CD4-positive, alpha-beta T cell (primary cell): ENCODE results near the gene ARID1B. TPM values are rescaled to one million over a fixed set of nuclear protein-coding genes. Genes with fewer than 3 reads are reported as not detected.

Experiments
- ATAC-seq: fragments of 200-7000 bp; cut with Tn5 transposase; one replicate; pipeline ENCODE4 v1.10.0; 2022; ENCODE audit warnings: mild to moderate bottlenecking; ENCODE audit not compliant: poor library complexity
- CTCF ChIA-PET: fragments of 350-600 bp; sonication (Branson Sonifier 250); formaldehyde crosslinking; loops from one replicate; lab custom pipeline; 2021; ENCODE audit warnings: antibody characterized with exemption, inconsistent platforms; lab: Charles Lee
- POLR2A ChIA-PET: fragments of 350-600 bp; sonication (Branson Sonifier 250); formaldehyde crosslinking; loops from one replicate; lab custom pipeline; 2021; ENCODE audit warnings: antibody characterized with exemption, inconsistent platforms; lab: Charles Lee
- DNase-seq, 14 experiments: peaks; one replicate each; pipeline ENCODE4 v3.0.0-alpha.2; 2013 to 2020; ENCODE audit warnings: mixed read lengths in 2 of 14
- H3K27ac ChIP-seq, 2 donors: one replicate each; pipeline versions ENCODE4 v1.5.1 to v1.7.0; 2013; ENCODE audit warnings: low read length in 2 of 2, low read depth in 1 of 2, mild to moderate bottlenecking in 1 of 2
- H3K27me3 ChIP-seq, 2 experiments: 1 replicate in 1 of 2; 2 replicates in 1 of 2; pipeline versions ENCODE4 v1.6.1 to v1.7.0; 2013; ENCODE audit warnings: low read length in 2 of 2, control low read depth in 1 of 2, mild to moderate bottlenecking in 1 of 2, moderate library complexity in 1 of 2; ENCODE audit not compliant: insufficient read depth in 2 of 2, control insufficient read depth in 1 of 2
- H3K36me3 ChIP-seq: one replicate; pipeline ENCODE4 v1.6.1; 2013; ENCODE audit warnings: low read length, control low read depth; ENCODE audit not compliant: insufficient read depth
- H3K4me1 ChIP-seq: one replicate; pipeline ENCODE4 v1.6.1; 2013; ENCODE audit warnings: low read length, control low read depth; ENCODE audit not compliant: insufficient read depth
- H3K4me3 ChIP-seq: one replicate; pipeline ENCODE4 v1.5.1; 2013; ENCODE audit warnings: mild to moderate bottlenecking, low read length, moderate library complexity
- H3K9me3 ChIP-seq, 2 experiments: 1 replicate in 1 of 2; 2 replicates in 1 of 2; pipeline versions ENCODE4 v1.6.1 to v1.7.0; 2013; ENCODE audit warnings: low read length in 2 of 2, mild to moderate bottlenecking in 2 of 2, control low read depth in 1 of 2, moderate library complexity in 1 of 2; ENCODE audit not compliant: control insufficient read depth in 1 of 2, insufficient read depth in 1 of 2
- H3K27ac Mint-ChIP-seq: one replicate; pipeline ENCODE4 v1.8.0; 2020; ENCODE audit warnings: mixed read lengths
- H3K27me3 Mint-ChIP-seq: one replicate; pipeline ENCODE4 v1.8.0; 2021; ENCODE audit warnings: mixed read lengths
- H3K36me3 Mint-ChIP-seq: one replicate; pipeline ENCODE4 v1.8.0; 2021; ENCODE audit warnings: low read depth, mixed read lengths
- H3K4me1 Mint-ChIP-seq: one replicate; pipeline ENCODE4 v1.8.0; 2021; ENCODE audit warnings: low read depth, mixed read lengths
- H3K4me3 Mint-ChIP-seq: one replicate; pipeline ENCODE4 v1.8.0; 2020; ENCODE audit warnings: mild to moderate bottlenecking, mixed read lengths
- H3K9me3 Mint-ChIP-seq: one replicate; pipeline ENCODE4 v1.8.0; 2020; ENCODE audit warnings: mixed read lengths
- intact Hi-C, 2 experiments: fragments of 100-400 bp; cut with DNase I in 1 of 2; cut with micrococcal nuclease in 1 of 2; formaldehyde crosslinking; loops; one replicate each; pipeline versions ENCODE4 v1.15.1 to v1.9.0; 2023 to 2025; cut with DNase I, micrococcal nuclease
- total RNA-seq, 174 experiments: library from RNA in 2 of 174; stranded (reverse) in 2 of 174; gene quantifications; one replicate each; pipeline ENCODE4 v1.2.3 and lab custom pipeline; 2021 to 2026
- TF ChIP-seq, protein P1 (sequence below): fragments of 200-600 bp; IDR thresholded peaks from one replicate; pipeline ENCODE4 v1.8.0; 2022; ENCODE audit warnings: antibody characterized with exemption, mild to moderate bottlenecking

The ARID1B gene
- total RNA-seq, 2 experiments from 2014 or later = 120 to 125 TPM

DNA sequence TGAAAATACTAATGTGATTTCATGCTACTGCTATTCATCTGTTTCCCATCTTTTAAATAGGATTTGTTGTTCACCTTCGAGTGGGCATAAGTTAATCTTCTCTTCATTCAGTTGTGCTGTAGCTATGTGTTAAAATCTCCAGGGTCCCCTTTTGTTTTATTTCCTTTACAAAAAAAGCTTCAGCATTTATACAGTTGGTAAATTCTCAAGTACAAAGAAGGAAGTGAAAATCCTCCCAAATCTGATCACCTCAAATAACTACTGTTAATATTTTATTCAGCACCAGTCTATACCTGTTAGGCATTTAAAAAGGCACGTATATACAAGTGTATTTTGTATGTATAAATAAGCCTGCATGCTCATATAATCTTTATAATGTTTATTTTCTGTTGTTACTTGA is 294.9 kb downstream of the ARID1B start:
- Mint-ChIP-seq H3K4me1 (peaks cover 72% of the 10 kb centered on the region), H3K27ac (no peak overlapping the region), H3K27me3 (no peaks in the 10 kb centered on the region), H3K36me3 (peaks cover 26% of the 10 kb centered on the region), H3K4me3 (no peak overlapping the region), H3K9me3 (no peaks in the 10 kb centered on the region)
- intact Hi-C loops = loop anchor here in 1 of 2 experiments (5.0 kb wide), 1 partner anchor 40 kb away; no protein-coding TSS in a partner anchor
- DNase-seq (no peak), ATAC-seq (no peak)
- CTCF ChIA-PET = no interaction called here
- TF ChIP-seq, protein P1, sequence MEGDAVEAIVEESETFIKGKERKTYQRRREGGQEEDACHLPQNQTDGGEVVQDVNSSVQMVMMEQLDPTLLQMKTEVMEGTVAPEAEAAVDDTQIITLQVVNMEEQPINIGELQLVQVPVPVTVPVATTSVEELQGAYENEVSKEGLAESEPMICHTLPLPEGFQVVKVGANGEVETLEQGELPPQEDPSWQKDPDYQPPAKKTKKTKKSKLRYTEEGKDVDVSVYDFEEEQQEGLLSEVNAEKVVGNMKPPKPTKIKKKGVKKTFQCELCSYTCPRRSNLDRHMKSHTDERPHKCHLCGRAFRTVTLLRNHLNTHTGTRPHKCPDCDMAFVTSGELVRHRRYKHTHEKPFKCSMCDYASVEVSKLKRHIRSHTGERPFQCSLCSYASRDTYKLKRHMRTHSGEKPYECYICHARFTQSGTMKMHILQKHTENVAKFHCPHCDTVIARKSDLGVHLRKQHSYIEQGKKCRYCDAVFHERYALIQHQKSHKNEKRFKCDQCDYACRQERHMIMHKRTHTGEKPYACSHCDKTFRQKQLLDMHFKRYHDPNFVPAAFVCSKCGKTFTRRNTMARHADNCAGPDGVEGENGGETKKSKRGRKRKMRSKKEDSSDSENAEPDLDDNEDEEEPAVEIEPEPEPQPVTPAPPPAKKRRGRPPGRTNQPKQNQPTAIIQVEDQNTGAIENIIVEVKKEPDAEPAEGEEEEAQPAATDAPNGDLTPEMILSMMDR = no peak
- H3K9me3 ChIP-seq = no peaks in the 10 kb centered on the region
- no peaks in the 10 kb centered on the region for H3K36me3 ChIP-seq
- POLR2A ChIA-PET = no interaction called here
- no peak overlapping the region for H3K4me3 ChIP-seq
- peaks cover 12% of the 10 kb centered on the region for H3K4me1 ChIP-seq
- H3K27me3 ChIP-seq = no peaks in the 10 kb centered on the region
- no peak overlapping the region for H3K27ac ChIP-seq

DNA sequence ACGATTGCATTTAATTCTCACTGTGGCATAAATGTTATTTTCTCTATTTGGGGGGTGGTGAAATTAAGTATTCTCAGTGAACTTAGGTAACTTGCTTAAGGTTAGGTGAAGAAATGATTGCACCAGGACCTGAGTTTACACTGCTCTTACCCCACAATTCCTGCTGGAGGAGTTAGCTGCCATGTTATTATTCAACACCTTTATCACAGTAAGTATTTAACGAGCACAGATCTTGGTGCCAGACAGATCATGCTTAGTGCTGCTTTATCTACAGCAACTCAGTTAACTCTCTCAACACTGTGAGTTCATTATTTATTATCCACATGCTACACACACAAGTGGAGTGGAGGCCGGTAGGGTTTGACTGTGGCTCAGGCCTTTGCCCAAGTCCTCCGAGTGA is 296.4 kb downstream of the ARID1B start:
- Histone ChIP-seq H3K36me3 (no peaks in the 10 kb centered on the region), H3K27ac (no peak overlapping the region), H3K9me3 (no peaks in the 10 kb centered on the region), H3K4me1 (peaks cover 5% of the 10 kb centered on the region), H3K27me3 (no peaks in the 10 kb centered on the region), H3K4me3 (no peak overlapping the region)
- ATAC-seq (no peak), DNase-seq (no peak)
- no peak overlapping the region for H3K4me3 Mint-ChIP-seq
- ChIA-PET CTCF (interaction anchor here (1.2 kb wide), 1 partner anchor 13 kb away, joined by 3 read pairs; no protein-coding TSS in a partner anchor), POLR2A (no interaction called here)
- TF ChIP-seq, protein P1 = no peak
- H3K27me3 Mint-ChIP-seq = no peaks in the 10 kb centered on the region
- H3K27ac Mint-ChIP-seq = no peak overlapping the region
- intact Hi-C loops = loop anchor here in 1 of 2 experiments (5.0 kb wide), 1 partner anchor 41 kb away; no protein-coding TSS in a partner anchor
- H3K4me1 Mint-ChIP-seq = peaks cover 71% of the 10 kb centered on the region
- H3K36me3 Mint-ChIP-seq = peaks cover 26% of the 10 kb centered on the region
- H3K9me3 Mint-ChIP-seq = no peaks in the 10 kb centered on the region

DNA sequence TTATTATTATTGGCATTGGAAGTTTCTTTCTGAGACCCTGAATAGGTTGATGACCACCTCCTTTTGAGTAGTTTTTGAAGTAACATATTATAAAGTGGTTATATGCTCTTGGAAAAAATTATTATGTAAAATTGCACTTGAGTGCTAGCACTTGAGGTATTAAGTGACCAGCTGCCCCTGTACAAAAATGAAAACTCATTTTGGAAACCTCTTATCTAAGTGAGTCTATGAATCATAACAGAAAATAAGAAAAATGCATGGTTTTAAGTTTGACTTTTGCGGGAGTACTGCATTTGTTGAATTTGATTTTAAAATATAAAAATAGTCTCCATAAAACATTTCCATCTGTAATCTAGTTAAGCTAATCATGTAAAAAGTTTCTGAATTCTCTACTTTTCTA is 297.8 kb downstream of the ARID1B start:
- POLR2A ChIA-PET = no interaction called here
- H3K9me3 Mint-ChIP-seq = no peaks in the 10 kb centered on the region

More for the DNA sequence above, 297.8 kb downstream of the ARID1B start:
- no peak overlapping the region for H3K4me3 Mint-ChIP-seq
- DNase-seq (no peak), ATAC-seq (no peak)
- CTCF ChIA-PET = no interaction called here
- no peak overlapping the region for H3K27ac Mint-ChIP-seq
- H3K4me1 Mint-ChIP-seq = peaks cover 67% of the 10 kb centered on the region
- Histone ChIP-seq H3K27me3 (no peaks in the 10 kb centered on the region), H3K36me3 (no peaks in the 10 kb centered on the region), H3K4me3 (no peak overlapping the region), H3K27ac (no peak overlapping the region), H3K4me1 (peaks cover 5% of the 10 kb centered on the region), H3K9me3 (no peaks in the 10 kb centered on the region)
- intact Hi-C loops = loop anchor here in 1 of 2 experiments (5.0 kb wide), 1 partner anchor 43 kb away; no protein-coding TSS in a partner anchor
- TF ChIP-seq, protein P1 = no peak
- no peaks in the 10 kb centered on the region for H3K27me3 Mint-ChIP-seq
- peaks cover 26% of the 10 kb centered on the region for H3K36me3 Mint-ChIP-seq
